Fibroblast of skin of right quadriceps (primary cell): Measurements from ENCODE around the gene ZER1.

ENCODE experiments used
- DNase-seq: peaks from one replicate; pipeline ENCODE4 v3.0.0-alpha.2; 2013

The ZER1 gene

DNA sequence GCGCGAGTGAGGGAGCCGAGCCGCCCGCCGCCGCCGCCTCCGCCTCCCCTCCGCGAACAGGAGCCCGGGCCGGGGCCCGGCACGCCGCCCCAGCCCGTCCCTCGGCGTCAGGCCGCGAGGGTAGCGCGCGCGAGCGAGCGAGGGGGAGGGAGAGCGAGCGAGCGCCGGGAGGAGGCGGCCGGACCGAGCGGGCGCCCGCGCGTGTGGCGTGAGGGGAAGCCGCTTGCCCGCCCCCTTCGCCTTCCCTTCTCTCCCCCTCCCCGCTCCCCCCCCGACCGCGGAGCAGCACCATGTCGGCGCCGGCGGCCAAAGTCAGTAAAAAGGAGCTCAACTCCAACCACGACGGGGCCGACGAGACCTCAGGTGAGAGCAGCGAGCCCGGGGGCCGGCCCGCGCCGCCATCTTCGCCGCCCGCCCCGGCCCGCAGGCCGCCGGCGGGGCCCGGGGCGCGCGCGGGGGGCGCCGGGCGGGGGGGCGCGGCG, 82.4 kb downstream of the ZER1 start:
- no peak for DNase-seq

DNA sequence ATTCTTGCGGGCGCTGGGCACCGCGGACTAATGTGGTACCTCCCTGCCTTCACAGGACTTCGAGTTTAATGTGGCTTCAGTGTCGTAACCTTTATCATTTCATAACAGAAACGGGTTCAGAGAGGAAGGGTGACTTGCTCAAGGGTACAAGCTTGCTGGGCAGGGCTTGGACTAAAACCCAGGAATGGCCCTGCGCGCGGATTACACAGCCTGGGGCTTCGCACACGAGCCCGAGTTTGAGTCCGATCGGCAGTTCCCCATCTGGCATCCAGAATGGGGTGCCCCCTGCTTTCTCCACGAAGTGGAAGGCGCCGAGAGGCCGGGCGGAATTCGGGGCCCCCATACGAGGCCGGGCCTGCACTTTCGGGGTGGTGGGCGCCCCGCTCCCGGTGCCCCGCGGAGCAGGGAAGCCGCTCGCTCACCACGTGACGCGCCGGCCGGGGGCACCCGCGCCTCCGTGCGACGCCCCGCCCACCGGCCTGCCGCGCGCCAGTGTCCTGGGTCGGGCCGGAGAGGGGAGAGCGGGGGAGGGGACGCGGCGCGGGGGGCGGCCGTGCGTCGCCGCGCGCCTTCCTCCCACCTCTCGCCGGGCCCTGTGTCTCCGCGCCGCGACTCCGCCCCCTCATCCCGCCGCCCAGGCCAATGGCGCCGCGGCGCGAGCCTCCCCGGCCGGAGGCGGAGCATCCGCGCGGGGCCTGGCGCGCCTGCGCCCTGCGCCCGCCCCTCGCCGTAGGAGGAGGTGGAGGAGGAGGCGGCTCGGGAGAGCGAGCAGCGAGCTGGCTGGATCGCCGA, 83.0 kb downstream of the ZER1 start, which contains the start of gene SET:
SET (plus strand) TSS at position 722 of the 792 bp plus-strand sequence. CDS start 361 bp downstream, outside the sequence.
- DNase-seq, result peak; percentile 94

DNA sequence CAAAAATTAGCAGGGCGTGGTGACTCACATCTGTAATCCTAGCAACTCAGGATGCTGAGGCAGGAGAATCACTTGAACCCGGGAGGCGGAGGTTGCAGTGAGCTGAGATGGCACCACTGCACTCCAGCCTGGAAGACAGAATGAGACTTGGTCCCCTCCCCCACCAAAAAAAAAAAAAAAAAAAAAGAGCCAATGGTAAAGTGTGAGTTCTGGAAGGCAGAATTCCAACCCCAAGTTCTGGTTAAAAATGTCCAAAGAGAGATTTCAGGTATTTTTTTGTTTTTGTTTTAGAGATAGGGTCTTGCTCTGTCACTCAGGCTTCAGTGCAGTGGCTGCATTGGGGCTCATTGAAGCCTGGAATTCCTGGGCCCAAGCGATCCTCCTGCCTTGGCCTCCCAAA, 84.3 kb downstream of the ZER1 start:
- DNase-seq, result no peak

DNA sequence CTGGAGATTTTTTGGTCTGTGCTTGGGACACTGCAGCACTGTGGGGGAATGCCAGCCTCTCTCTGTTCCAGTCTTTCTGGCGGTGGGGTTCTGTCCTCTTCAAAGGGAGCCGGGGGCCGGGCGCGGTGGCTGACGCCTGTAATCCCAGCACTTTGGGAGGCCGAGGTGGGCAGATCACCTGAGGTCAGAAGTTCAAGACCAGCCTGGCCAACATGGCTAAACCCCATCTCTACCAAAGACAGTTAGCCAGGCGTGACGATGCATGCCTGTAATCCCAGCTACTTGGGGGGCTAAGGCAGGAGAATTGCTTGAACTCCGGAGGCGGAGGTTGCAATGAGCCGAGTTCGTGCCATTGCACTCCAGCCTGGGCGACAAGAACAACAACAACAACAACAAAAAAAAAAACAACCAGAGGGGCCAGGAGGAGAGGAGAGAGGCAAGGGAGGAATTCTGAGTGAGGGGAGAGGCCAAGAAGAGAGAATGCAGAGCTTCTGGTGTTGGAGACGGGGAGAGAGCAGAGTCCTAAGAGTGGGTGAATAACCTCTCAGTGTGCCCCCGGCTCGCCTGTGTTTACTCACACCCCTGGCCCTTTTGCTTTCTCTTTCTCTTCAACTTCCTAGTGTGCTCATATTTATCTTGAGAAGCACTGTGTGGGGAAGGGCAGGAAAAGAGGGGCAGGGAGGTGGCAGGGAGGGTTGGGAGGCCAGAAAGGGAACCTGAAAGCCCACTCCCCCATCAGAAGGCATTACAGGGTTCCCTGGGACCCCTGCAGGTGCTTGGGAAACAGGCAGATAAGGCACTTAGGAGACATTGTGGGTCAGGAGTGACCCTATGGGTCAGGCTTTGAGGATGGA, 85.9 kb downstream of the ZER1 start:
- DNase-seq, result no peak

DNA sequence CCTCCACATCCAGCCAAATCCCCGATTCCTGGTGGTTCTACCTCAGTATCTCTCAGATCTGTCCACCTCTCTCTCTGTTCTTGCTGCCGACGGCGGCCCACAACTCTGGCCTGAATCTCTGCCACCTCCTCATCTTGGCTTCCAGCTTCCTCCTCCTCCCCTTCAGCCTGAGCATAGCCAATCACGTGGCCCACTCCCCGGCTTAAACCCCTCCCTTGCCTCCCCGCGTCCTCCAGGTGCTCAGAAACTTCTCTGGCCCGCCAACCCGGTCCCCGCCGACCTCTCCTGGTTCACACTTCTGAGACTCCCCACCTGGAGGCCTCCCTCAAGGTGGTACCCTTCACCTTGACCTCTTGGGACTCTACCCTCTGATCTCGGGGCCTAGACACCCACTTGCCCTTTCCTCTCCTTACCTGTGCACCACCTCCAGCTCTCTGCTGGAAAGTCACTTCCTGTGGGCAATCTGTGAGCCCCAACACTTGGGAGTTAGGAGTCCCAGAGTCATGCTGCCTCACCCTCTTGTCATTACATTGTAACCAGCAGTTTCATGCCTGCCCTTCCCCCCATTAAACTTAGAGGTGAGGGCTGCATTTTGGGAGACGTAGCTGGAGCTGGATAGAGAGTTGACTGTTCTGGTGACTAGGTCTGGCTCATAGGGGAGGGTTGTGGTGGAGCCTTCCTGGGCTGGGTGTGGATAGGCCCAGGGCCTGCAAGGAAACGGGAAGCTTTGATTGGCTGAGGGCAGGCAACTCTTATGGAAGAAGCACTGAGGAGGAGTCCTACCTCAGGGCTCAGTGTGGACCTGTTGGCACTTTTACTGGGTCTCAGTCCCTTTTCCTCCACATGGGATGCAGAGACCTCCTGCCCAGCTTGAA, 87.2 kb downstream of the ZER1 start:
- peak; percentile 72 for DNase-seq

DNA sequence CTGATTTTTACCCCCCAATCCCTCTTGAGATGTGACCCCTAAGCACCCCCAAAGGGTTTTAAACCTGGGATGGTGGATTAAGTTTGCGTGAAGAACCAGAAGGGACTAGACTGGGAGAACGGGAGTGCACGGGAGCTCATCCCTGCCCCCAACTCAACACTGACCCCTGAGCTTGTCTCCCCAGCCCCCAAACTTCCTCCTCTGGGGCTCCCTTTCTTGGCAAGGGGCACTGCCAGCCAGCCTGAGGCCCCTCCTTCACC, 87.7 kb downstream of the ZER1 start:
- DNase-seq, result no peak

DNA sequence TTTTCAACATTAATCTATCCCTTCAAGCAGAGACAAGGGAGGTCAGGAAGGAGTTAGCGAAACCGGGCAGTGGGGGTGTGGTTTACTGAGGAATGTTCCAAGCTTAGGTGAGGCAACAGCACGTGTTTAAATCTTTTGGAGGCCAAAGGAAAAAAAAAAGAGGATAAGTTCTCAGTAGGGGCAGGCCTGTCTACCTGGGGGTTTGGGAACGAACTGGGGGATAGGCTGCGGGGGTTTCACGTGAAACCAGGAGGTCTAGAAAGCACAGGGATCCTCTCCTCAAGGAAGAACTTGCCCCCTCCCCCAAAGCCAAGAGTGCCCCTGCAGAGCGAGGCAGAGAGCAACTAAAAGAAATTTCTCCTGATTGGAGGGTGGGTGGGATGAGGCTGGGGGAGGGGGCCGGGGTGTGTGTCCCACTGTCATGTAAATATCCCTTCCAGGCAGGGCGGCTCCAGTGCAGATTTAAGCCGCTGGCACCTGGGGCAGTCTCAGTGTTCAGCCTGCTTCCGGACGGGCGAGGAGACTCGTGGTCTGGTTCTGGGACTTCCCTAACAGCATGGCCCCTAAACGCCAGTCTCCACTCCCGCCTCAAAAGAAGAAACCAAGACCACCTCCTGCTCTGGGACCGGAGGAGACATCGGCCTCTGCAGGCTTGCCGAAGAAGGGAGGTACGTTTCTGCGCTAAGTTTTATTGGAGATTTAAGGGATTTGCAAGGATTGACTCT, 88.2 kb downstream of the ZER1 start:
- peak; percentile 58 for DNase-seq
